ENCODE results near the gene RAB31. TPM values are rescaled to one million over a fixed set of nuclear protein-coding genes. Genes with fewer than 3 reads are reported as not detected.

The RAB31 gene
- total and polyA plus RNA-seq, 2 of the 13 experiments (the other 11 are each of a cell fraction or from before 2014, with no cell fraction given): 1.1 to 1.7 TPM

GRCh38 chr18:9839211-9839610 lies 131.1 kb downstream of the RAB31 start (continued):
- TF ChIP-seq ZNF142 (CRISPR knock-in tag; IDR thresholded peaks at IDR 0.05): no peak
- TF ChIP-seq NR2F2 (IDR thresholded peaks at IDR 0.05; ENCODE audit: borderline replicate concordance, low read depth): no peak

GRCh38 chr18:9839853-9840252 lies 131.8 kb downstream of the RAB31 start:
- FAIRE-seq (no peak), ATAC-seq (no peak), DNase-seq (ENCODE audit: low spot score) (no peak)
- ChIA-PET POLR2A (no interaction called here), CTCF (ENCODE audit: low intra/inter-chr PET ratio, low total read pairs) (no interaction called here)
- no peaks in the 10 kb centered on the region for H3K79me2 ChIP-seq (ENCODE audit: insufficient read depth, low read length)
- in situ Hi-C loops (cut with HindIII; ENCODE audit: extremely low pct_ligation_motif_present, low pct_unique_long_range_greater_than_20kb) (no loop called here), intact Hi-C loops (cut with micrococcal nuclease; ENCODE audit: unreplicated experiment) (no loop called here)
- 79% methylated on average over 8 of the region's 10 CpGs for WGBS (ENCODE audit: low lambda C conversion rate)
- H2AFZ ChIP-seq (ENCODE audit: low read length): no peak overlapping the region
- H3K4me2 ChIP-seq (ENCODE audit: low read depth, low read length): no peak overlapping the region
- H3K4me3 ChIP-seq (replicated peaks in 1 of 3; ENCODE audit: insufficient read depth in 1 of 3, low read depth in 2 of 3, low read length in 3 of 3): no peak overlapping the region
- H3K27me3 ChIP-seq (ENCODE audit: control insufficient read depth in 1 of 2, insufficient read depth in 2 of 2, low read length in 2 of 2): peaks cover 0 to 9% of the 10 kb centered on the region in 2 experiments; a peak in 3 of 5 replicates
- no peaks in the 10 kb centered on the region for H3K9me3 ChIP-seq (ENCODE audit: low read length)
- H3K9ac ChIP-seq (ENCODE audit: insufficient read depth, low read depth, low read length): no peak overlapping the region
- no peaks in the 10 kb centered on the region for H3K4me1 ChIP-seq (ENCODE audit: insufficient read depth, low read length)
- TF ChIP-seq TBP (CRISPR knock-in tag; IDR thresholded peaks at IDR 0.05): no peak
- TF ChIP-seq KLF16 (CRISPR knock-in tag; IDR thresholded peaks at IDR 0.05): no peak
- no peak for TF ChIP-seq ZNF7 (CRISPR knock-in tag; IDR thresholded peaks at IDR 0.05)
- TF ChIP-seq ATF6 (CRISPR knock-in tag; conservative IDR thresholded peaks at IDR 0.05): no peak
- no peak for TF ChIP-seq HHEX (CRISPR knock-in tag; IDR thresholded peaks at IDR 0.05)
- TF ChIP-seq ZNF781 (CRISPR knock-in tag; IDR thresholded peaks at IDR 0.05; ENCODE audit: borderline replicate concordance, not compliant biosample characterization): no peak
- no peak for TF ChIP-seq XBP1 (CRISPR knock-in tag; IDR thresholded peaks at IDR 0.05)
- BruUV-seq (replicated peaks): no TSS peak
- H4K20me1 ChIP-seq (ENCODE audit: insufficient read depth, low read length): no peaks in the 10 kb centered on the region
- H3K36me3 ChIP-seq (replicated peaks in 1 of 2; ENCODE audit: control insufficient read depth in 1 of 2, insufficient read depth in 2 of 2, low read length in 2 of 2): no peaks in the 10 kb centered on the region
- no peak overlapping the region for H3K27ac ChIP-seq (ENCODE audit: extremely low read length, insufficient read depth, low read length)
